Inferior parietal cortex (tissue), 1 donor: ENCODE data around the gene SEC14L2.
"Not testable (repeated sequence)": the region's sequence is repeated elsewhere in the genome, so short reads cannot be mapped to it uniquely, and the experiment has no call there.

Experiments used
- DNase-seq: peaks from one replicate; pipeline ENCODE4 v3.0.0-alpha.2; 2016; ENCODE audit errors: extremely low spot score

The SEC14L2 gene

DNA sequence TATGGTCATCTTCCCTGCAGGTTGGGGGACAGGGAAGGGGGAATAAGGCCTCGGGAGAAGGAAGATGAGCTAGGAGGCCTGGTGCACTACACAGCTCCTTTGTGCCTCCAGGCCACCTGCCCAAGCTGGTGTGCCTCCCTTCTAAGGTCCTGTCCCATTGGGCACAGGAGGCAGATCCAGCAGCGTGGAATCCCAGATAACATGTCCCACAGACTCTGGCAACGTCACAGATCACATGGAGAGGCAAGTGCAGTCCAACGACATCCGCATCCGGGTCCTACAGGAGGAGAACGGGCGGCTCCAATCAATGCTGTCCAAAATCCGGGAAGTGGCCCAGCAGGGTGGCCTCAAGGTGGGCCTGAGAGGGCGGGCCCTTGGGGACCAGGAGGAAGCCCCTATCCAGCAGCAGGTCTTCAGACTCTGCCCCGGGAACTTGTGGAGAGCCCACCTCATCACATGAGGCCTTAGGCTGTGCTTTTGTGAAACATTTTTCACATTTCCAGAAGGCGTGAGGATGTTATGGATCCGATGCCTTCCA lies 21.4 kb upstream of the SEC14L2 start:
- DNase-seq: no peak

DNA sequence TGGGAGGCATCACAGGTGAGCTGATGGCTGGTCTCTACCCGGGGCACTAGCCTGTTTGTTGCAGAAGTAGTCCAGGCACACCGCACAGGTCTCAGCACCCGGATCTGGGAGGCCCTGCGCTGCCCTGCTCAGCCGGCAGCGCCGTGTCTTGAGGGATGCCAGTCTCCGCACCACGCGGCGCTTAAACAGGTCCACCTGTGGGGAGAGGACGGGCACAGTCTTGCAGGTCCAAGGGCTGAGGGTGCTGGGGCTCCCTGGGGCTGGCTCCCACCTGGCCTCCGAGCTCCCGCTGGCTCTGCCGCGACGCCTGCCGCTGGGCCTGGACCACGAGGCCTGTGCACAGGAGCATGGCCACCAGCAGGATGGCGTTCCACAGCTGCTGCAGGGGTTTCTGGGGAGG lies 16.8 kb upstream of the SEC14L2 start:
- DNase-seq: no peak

GRCh38 chr22:30381264-30381663 lies 15.6 kb upstream of the SEC14L2 start:
- no peak for DNase-seq

DNA sequence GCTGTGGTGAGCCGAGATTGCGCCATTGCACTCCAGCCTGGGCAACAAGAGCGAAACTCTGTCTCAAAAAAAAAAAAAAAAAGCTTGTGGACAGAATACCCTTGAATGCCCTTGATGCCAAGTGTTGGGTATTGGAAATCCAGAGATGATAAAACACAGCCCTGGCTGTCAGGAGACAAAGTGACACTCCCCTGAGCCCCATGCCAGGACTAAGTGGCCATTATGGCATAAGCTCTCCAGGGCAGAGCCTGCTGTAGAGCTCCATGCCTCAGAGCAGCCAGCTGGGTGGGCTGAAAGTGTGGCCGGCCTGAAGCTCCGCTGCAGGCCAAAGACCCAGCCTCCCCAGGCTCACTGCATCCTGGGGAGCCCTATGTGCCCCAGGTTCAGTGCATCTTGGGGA lies 14.5 kb upstream of the SEC14L2 start:
- no peak for DNase-seq

GRCh38 chr22:30383061-30383460 lies 13.8 kb upstream of the SEC14L2 start:
- DNase-seq: no peak

- DNase-seq: no peak
These were observed 10.9 kb upstream of the SEC14L2 start for GRCh38 chr22:30385942-30386341.

- no peak for DNase-seq
These were observed 10.2 kb upstream of the SEC14L2 start for GRCh38 chr22:30386608-30386959.

GRCh38 chr22:30386960-30387827 lies 9.6 kb upstream of the SEC14L2 start, which contains the start of gene RNF215:
RNF215 (minus strand) TSS chr22:30387411; CDS start chr22:30387313, 98 bp downstream.
- DNase-seq: peak; percentile 83

DNA sequence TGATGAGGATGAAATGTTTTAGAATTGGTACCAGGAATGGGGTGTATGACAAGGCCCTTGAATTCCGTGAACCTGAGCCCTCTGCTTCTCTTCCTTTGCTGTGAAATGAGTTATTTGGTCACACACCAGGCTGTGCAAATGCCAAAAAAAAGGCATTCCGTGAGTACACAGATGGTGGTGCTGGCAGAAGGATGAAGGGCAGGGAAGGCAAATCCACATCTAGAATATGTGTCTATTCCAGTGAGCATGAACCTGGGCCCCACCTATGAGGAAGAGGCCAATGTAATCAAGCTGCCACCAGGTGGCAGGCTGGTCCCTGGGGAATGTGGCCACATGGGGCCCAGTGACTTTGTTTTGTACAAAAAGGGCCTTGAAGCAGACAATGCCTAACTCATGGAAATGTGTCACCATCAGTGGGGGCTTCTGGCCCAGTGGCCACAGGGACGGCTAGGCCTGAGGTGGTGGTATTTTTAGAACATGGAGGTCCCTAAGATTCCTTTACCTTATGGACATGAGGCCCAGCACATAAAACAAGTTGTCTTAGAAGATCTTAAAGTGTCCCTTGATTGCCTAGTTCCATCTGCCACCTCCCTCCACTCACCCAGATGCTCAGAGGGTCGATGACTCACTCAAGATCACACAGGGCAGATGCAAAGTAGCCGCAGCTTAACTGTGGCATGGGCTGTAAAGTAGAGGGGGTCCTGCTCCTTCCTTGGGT lies 5.7 kb upstream of the SEC14L2 start:
- peak; percentile 89 for DNase-seq

- DNase-seq: no peak
These were observed 4.0 kb upstream of the SEC14L2 start for GRCh38 chr22:30392661-30393321.

GRCh38 chr22:30393322-30393680 lies 3.5 kb upstream of the SEC14L2 start:
- no peak for DNase-seq

DNA sequence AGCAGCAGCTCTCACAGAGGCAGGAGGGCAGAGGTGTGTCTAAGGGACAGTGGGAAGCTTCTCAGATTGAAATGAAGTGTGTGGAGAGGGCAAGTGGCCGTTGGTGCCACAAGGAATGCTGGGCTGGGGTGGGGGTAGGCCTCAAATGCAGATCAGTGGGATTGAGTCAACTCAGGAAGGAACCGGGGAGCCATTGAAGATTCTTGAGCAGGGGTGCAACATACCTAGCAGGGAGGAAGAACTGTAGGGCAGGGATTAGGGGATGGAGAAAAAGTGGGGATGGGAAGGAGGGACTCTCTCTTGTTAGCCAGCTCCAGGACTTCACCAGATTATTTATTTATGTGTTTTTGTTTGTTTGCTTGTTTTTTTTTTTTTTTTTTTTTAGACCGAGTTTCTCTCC lies 2.9 kb upstream of the SEC14L2 start:
- DNase-seq: no peak

DNA sequence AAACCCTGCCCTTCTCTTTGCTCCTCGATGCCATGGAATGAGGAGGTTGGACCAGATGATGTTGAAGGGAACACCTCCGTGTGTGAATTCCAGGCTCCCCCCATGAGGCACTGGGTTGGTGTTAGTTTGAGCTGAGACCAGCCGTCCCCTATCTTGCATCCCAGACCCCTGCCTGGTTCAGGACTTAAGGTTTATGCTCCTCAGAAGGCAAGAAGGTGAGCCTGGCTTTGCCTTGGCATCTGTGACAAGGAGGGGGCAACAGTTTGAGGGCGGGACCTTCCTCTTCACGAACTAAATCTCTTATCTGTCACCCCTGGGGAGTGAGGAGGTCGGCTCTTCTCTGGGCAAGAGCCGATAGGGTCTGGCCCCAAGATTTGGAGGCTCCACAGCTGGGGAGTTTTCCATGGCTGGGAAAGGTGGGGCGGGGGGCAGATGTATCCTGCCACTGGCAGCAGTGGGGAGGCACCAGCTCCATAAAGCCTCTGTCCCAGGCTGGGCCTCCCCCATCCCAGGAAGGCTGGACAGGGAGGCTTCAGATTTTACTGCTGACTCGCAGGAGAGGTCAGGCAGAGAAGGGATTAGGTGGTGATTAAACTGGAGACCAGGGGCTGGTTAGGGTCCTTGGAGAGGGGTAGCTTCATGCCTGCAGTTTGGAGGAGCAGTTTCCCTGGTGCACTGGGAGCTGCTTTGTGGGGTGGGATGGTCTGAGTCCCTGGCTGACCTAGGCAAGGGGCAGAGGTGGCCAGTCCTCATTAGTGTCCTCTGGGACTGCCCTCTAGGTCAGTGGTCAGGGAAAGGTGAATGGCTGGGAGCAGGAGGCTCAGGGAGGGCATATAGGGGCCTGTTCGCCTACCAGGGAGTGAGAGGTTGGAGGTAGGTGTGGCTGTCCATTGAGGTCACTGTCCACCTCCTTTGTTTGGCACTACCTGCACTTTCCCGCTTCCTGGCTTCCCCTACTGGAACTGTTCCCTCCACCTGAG lies 1.1 kb downstream of the SEC14L2 start:
- no peak for DNase-seq

DNA sequence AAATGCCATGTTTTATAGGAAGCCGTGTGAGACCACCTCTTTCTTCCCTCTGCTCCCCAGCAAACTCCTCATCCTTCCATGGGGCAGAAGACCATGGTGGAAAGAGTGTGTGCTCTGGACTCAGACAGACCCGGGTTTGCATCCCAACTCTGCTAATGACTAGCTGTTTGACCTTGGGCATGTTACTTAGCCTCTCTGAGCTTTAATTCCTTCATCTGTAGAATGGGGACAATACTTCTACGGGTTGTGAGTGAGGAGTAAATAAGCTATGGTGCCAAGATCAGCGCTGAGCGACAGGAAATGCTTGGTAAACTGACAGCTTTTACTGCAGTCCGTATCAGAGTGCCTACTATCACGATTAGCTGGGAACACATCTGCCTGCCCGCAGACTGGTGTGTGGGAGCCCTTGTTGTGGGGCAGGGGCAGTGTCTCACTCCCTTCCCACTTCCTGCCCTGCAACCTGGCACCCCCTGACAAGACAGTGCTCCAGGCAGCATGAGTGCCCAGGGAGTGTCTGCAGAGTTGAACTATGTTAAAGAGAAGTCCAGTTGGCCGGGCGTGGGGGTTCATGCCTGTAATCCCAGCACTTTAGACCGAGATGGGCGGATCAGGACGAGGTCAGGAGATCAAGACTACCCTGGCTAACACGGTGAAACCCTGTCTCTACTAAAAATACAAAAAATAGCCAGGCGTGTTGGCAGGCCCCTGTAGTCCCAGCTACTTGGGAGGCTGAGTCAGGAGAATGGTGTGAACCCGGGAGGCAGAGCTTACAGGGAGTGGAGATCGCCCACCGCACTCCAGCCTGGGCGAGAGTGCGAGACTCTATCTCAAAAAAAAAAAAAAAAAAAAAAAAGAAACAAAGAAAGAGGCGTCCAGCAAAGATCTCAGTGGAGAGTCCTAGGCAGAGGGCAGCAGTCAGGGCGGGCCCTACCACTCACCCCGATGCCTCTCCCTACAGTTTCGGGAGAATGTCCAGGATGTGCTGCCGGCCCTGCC lies 2.2 kb downstream of the SEC14L2 start:
- no peak for DNase-seq

GRCh38 chr22:30399718-30400117 lies 2.9 kb downstream of the SEC14L2 start:
- DNase-seq: no peak

- no peak for DNase-seq
These were observed 3.3 kb downstream of the SEC14L2 start for GRCh38 chr22:30400159-30400558.

DNA sequence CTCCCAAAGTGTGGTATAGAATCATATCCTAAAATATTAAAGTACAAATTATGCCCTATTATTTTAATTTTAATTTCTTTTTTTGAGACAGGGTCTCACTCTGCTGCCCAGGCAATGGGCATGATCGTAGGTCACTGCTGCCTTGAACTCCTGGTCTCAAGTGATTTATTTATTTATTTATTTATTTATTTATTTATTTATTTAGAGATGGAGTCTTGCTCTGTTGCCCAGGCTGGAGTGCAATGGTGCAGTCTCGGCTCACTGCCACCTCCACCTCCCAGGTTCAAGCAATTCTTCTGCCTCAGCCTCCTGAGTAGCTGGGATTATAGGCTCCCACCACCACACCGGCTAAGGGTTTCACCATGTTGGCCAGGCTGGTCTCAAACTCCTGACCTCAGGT lies 4.2 kb downstream of the SEC14L2 start:
- not testable (repeated sequence) for DNase-seq

GRCh38 chr22:30402028-30402765 lies 5.4 kb downstream of the SEC14L2 start:
- no peak for DNase-seq

- DNase-seq: not testable (repeated sequence)
These were observed 5.9 kb downstream of the SEC14L2 start for GRCh38 chr22:30402766-30403104.
